Measurements from ENCODE around the gene NEK8. TPM values are rescaled to one million over a fixed set of nuclear protein-coding genes. Genes with fewer than 3 reads are reported as not detected.

NEK8 gene
- total RNA-seq, 4 donors from 2014 or later, result 3.9 to 14.0 (median 8.1) TPM

DNA sequence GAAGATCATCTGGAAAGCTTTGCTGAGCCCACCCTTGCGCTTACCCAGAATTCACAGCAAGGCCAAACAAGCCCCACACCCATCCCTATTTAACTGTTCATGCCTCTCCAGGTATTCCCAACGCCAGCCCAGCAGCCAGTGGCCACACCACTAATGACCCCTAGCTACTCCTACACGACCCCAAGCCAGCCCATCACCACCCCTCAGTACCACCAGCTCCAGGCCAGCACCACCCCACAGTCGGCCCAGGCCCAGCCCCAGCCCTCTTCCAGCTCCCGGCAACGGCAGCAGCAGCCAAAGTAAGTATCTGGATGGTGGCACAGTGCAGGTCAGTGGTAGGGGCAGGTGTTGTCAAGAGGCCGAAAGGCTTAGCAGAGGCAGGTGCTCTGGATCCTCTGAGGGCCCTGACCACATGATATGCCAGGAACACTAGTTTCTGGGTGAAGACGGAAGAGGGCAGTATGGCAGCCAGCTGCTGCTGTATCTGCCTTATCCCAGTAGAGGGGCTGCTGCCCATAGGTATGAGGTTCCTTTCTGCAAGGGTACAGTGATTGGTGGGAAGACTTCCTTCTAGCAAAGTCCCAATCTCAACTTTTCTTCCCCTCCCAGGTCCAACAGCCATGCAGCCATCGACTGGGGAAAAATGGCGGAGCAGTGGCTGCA lies 27.6 kb upstream of the NEK8 start:
- no peaks in the 10 kb centered on the region for H3K9me3 ChIP-seq
- no peaks in the 10 kb centered on the region for H3K27me3 ChIP-seq
- WGBS, 2 donors, result 92 to 96% methylated on average over 10 of the region's 10 CpGs
- intact Hi-C loops (cut with DNase I), result no loop called here
- DNase-seq, result no peak
- no peak overlapping the region for H3K4me3 ChIP-seq (replicated peaks in 1 of 3)
- H3K4me1 ChIP-seq, result no peaks in the 10 kb centered on the region
- H3K27ac ChIP-seq, result no peak overlapping the region
- no peak for TF ChIP-seq POLR2A (IDR thresholded peaks at IDR 0.05)
- TF ChIP-seq CTCF (IDR thresholded peaks at IDR 0.05), result no peak
- H3K36me3 ChIP-seq, result peaks cover 71 to 74% of the 10 kb centered on the region in 2 donors

DNA sequence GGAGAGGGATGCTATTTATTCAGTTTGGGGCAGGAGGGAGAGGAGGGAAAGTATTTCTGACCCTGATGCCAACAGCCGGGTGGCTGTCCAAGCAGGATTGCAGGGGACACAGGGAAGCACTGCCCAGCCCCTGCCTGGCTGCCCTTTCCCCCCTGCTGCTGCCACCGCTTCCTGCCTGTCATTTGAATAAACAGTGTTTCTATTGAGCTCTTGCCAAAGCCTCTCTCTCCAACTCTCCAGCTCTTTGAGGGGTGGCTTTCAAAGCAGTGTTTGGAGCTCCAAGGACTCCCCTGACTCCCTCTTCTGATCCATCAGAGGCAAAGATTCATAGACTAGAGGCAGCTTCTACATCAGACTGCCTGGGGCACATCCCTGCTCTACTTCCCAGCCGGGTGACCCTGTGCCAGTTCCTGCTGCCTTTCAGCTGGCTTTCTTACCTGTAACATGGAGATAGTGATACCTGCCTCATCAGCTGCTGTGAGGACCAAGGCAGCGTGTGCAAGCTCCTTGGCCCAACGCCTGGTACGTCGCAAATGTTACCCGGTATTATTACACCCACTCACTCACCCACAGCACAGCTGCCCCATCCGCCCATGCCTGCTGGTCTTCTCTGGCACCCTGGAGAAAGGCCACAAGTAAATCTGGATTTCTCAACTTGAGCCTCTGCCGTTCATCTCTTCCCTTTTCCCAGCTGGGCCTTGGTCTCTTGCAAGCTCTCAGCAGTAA lies 26.4 kb upstream of the NEK8 start:
- no peaks in the 10 kb centered on the region for H3K27me3 ChIP-seq
- no peak overlapping the region for H3K4me3 ChIP-seq (replicated peaks in 1 of 3)
- H3K27ac ChIP-seq, result no peak overlapping the region
- intact Hi-C loops (cut with DNase I), result no loop called here
- peaks cover 61 to 62% of the 10 kb centered on the region in 2 donors for H3K36me3 ChIP-seq
- no peaks in the 10 kb centered on the region for H3K4me1 ChIP-seq
- WGBS, 2 donors, result 81 to 84% methylated on average over 10 of the region's 10 CpGs
- no peaks in the 10 kb centered on the region for H3K9me3 ChIP-seq
- no peak for DNase-seq
- no peak for TF ChIP-seq CTCF (IDR thresholded peaks at IDR 0.05)
- TF ChIP-seq POLR2A (IDR thresholded peaks at IDR 0.05), result no peak

- WGBS, 2 donors, result 84 to 94% methylated on average over 3 of the region's 3 CpGs
- intact Hi-C loops (cut with DNase I), result no loop called here
- Histone ChIP-seq H3K4me3 (replicated peaks in 1 of 3) (no peak overlapping the region), H3K27me3 (no peaks in the 10 kb centered on the region), H3K9me3 (no peaks in the 10 kb centered on the region), H3K27ac (no peak overlapping the region), H3K4me1 (no peaks in the 10 kb centered on the region), H3K36me3 (peaks cover 56% of the 10 kb centered on the region in 2 donors)
- TF ChIP-seq CTCF (IDR thresholded peaks at IDR 0.05) (no peak), POLR2A (IDR thresholded peaks at IDR 0.05) (no peak)
- no peak for DNase-seq
These were observed 25.8 kb upstream of the NEK8 start for GRCh38 chr17:28702752-28703150.

DNA sequence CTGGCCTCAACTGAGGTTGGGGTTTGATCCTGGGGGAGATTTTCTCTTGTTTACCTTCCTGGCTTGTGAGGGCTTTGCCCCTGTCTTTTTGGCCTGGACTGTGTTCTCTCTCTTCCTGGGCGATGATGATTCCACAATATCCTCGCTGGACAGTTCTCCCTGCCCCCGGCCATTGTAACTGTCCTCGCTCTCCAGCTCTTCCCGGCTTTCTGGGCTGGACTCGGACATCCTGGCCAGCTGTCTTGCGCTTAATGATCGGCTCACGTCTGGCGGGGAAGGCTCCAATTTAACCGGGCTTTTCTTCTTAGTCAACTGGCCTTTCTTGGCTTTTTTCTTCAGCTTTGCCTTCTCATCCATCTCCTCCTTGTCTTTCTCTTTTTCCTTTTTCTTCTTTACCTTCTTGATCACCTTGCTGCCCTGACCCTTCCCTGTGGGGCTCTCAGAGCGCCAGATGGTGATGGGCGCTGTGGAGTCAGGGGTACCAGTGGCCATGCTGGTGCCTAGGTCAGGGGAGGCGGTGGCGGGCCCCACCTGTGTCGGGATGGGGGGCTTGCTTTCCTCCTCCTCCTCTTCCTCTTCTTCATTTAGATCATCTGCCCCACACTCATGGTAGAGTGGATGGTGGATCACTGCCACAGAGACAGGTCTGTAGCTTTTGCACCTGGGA lies 24.9 kb upstream of the NEK8 start:
- intact Hi-C loops (cut with DNase I), result no loop called here
- no peak overlapping the region for H3K4me3 ChIP-seq (replicated peaks in 1 of 3)
- no peaks in the 10 kb centered on the region for H3K4me1 ChIP-seq
- WGBS, 2 donors, result 85 to 88% methylated on average over 16 of the region's 16 CpGs
- peaks cover 47% of the 10 kb centered on the region in 2 donors for H3K36me3 ChIP-seq
- H3K27ac ChIP-seq, result no peak overlapping the region
- no peaks in the 10 kb centered on the region for H3K9me3 ChIP-seq
- no peak for DNase-seq
- no peak for TF ChIP-seq POLR2A (IDR thresholded peaks at IDR 0.05)
- TF ChIP-seq CTCF (IDR thresholded peaks at IDR 0.05), result no peak
- H3K27me3 ChIP-seq, result no peaks in the 10 kb centered on the region
